ENCODE measurements around the gene PLEKHN1. TPM values are rescaled to one million over a fixed set of nuclear protein-coding genes. Genes with fewer than 3 reads are reported as not detected.

PLEKHN1 gene
- total RNA-seq, 1 donor = 1.7 TPM

DNA sequence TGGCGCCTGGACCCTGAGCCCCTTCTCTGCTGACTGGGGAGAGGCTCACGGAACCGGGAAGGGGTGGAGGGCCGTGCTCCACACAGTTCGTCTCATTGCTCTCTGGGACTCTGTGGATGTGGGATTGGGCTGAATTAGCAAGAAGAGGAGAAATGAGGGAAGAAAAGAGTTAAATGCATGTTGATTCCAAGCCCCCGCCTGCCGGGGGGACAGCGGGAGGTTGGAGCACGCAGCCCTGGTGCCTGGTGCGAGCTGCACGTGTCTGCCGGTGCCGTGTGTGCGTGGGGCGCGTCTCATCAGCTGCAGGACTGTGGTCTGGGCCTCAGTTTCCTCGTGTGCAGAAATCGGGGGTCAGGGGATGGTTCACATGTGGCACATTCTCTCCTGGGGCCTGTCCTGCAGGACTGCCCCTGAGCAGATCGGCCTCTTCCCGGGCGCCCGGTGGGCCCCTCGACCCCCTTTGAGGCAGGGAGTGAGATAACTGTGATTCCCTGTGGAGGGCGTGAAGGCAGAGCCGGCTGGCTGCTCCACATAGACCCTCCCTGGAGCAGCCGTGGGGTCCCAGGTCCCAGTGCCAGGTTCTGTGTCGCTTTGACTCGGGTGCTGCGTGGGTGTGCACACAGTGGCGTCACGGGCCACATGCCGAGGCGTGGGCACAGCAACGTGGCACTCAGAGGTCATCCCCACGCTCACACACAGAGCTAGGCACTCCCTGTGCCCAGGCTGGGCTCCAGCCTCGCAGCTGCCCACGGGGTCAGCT is 31.1 kb upstream of the PLEKHN1 start:
- TF ChIP-seq, protein P1, sequence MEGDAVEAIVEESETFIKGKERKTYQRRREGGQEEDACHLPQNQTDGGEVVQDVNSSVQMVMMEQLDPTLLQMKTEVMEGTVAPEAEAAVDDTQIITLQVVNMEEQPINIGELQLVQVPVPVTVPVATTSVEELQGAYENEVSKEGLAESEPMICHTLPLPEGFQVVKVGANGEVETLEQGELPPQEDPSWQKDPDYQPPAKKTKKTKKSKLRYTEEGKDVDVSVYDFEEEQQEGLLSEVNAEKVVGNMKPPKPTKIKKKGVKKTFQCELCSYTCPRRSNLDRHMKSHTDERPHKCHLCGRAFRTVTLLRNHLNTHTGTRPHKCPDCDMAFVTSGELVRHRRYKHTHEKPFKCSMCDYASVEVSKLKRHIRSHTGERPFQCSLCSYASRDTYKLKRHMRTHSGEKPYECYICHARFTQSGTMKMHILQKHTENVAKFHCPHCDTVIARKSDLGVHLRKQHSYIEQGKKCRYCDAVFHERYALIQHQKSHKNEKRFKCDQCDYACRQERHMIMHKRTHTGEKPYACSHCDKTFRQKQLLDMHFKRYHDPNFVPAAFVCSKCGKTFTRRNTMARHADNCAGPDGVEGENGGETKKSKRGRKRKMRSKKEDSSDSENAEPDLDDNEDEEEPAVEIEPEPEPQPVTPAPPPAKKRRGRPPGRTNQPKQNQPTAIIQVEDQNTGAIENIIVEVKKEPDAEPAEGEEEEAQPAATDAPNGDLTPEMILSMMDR (IDR thresholded peaks at IDR 0.05; ENCODE audit: insufficient read depth, low read depth, low read length) = no peak
- H3K4me3 ChIP-seq (ENCODE audit: low read depth, low read length) = no peak overlapping the region
- DNase-seq (ENCODE audit: low read depth) = no peak

- H3K4me3 ChIP-seq (ENCODE audit: low read depth, low read length) = no peak overlapping the region
- TF ChIP-seq, protein P1 (IDR thresholded peaks at IDR 0.05; ENCODE audit: insufficient read depth, low read depth, low read length) = no peak
- DNase-seq (ENCODE audit: low read depth) = no peak
Observed at GRCh38 chr1:935751-936231, 30.5 kb upstream of the PLEKHN1 start.

- H3K4me3 ChIP-seq (ENCODE audit: low read depth, low read length) = no peak overlapping the region
- TF ChIP-seq, protein P1 (IDR thresholded peaks at IDR 0.05; ENCODE audit: insufficient read depth, low read depth, low read length) = no peak
- DNase-seq (ENCODE audit: low read depth) = no peak
Observed at GRCh38 chr1:936348-937264, 29.7 kb upstream of the PLEKHN1 start.

DNA sequence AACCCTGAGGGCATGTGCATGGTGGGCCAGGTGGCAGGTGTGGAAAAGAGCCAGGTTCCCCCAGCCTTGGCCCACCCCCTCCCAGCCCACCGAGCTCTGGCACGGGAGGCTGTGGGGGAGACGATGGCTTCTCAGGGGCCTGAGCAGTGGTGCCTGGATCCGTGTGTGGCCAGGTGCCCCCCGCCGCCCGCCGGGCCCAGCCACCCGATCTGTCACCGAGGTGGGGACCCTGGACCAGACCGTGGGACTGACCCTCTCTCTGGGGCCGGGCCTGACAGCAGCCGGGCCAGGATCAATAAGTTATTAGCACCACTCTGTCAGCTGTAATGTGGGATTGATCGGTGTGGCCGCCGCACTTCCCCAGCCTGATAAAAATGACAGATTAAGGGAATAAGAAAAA is 28.8 kb upstream of the PLEKHN1 start:
- TF ChIP-seq, protein P1 (IDR thresholded peaks at IDR 0.05; ENCODE audit: insufficient read depth, low read depth, low read length) = no peak
- no peak for DNase-seq (ENCODE audit: low read depth)
- H3K4me3 ChIP-seq (ENCODE audit: low read depth, low read length) = no peak overlapping the region

DNA sequence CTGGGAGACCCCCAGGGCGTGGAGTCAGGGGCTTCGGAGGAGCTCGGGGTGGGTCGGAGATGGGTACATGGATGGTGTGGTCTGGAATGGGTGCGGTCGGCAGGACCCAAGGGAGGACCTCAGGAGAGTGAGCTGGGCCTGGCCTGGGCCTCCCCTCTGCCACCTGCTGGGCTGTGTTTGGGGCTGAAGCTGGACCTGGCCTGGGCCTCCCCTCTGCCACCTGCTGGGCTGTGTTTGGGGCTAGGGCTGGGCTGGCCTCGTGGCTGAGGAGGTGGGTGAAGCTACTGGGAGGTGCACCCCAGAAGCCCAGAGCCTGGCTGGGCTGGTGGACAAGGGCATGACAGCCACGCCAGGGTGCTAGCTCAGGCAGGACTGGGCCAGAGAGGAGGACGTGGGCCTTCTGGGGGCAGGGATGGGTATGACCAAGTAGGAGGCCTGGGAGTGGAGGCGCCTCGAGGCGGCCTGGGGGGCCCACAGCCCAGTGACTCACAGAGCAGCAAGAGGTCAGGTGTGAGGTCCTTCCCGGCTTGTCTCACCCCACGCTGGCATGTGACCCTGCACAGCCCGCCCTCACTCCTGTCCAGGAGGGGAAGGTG is 28.1 kb upstream of the PLEKHN1 start:
- H3K4me3 ChIP-seq (ENCODE audit: low read depth, low read length) = no peak overlapping the region
- DNase-seq (ENCODE audit: low read depth) = peak; percentile 42
- TF ChIP-seq, protein P1 (IDR thresholded peaks at IDR 0.05; ENCODE audit: insufficient read depth, low read depth, low read length) = peak; percentile 64

GRCh38 chr1:938711-939489 is 27.4 kb upstream of the PLEKHN1 start:
- DNase-seq (ENCODE audit: low read depth) = no peak
- TF ChIP-seq, protein P1 (IDR thresholded peaks at IDR 0.05; ENCODE audit: insufficient read depth, low read depth, low read length) = no peak

More at GRCh38 chr1:938711-939489, 27.4 kb upstream of the PLEKHN1 start:
- H3K4me3 ChIP-seq (ENCODE audit: low read depth, low read length) = no peak overlapping the region

All from fibroblast of villous mesenchyme (primary cell).